ENCODE data around the gene IL17RC.

The IL17RC gene

GRCh38 chr3:9946112-9947024 is 29.5 kb downstream of the IL17RC start:
- DNase-seq (ENCODE audit: low read depth in 2 of 2): peak; percentile 72 to 83

- DNase-seq (ENCODE audit: low read depth in 2 of 2): no peak
Measured at GRCh38 chr3:9947025-9947995, 30.4 kb downstream of the IL17RC start.

DNA sequence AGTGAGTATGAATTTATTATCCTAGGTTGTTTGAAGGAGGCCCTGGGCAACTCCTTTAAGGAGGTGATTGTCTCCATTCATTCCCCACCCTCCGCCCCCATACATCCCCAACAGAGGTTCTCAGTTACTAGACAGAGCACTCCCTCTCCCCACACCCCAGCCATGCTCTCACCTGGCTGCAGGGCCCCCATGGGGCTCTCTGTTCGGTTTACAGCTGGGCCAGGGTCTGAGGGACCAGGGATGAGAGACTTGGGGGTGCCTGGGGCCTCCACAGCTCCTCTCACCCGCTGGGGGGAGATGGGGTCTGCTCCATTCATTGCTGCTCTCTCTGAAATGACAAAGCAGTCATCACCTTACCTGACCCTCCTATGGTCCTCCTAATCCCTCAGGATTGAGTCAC is 31.7 kb downstream of the IL17RC start:
- no peak for DNase-seq (ENCODE audit: low read depth in 2 of 2)

DNA sequence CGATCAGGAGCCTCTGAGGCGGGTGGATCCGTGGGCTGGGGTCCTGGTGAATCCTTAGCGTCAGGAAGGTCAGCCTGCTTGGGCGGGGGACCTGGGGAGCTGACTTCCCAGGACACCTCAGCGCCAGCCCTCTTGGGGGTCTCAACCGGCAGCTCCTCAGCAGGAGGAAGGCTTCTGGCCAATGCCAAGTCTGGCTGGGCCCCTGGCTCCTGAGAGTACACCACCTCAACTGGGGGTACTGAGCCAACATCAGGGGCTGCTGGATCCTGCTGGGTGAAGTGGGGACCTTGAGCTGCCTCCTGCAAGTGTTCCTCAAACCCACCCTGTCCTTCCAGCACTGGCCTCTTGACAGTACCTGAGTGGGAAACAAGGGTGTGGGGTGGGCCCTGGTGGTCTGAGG is 32.2 kb downstream of the IL17RC start:
- no peak for DNase-seq (ENCODE audit: low read depth in 2 of 2)

DNA sequence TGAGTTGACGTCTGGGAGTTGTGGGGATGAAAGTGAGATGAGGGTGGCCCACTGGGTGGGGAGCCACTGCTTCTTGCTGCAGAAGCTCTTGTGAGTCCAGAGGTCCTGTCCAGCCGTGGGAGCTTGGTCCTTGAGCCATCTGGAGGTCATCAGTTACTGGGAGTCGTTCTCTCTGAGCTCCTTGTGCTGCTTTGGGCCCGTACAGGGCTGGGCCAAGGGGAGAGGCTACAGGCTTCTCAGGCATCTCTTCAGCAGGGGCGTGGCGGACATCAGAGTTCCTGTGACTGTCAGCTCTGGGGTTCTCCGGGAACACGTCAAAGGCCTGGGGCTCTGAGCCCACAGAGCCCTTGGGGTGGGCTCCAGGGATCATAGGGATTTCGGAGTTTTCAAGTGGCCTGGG is 32.7 kb downstream of the IL17RC start:
- DNase-seq (ENCODE audit: low read depth in 2 of 2): no peak

DNA sequence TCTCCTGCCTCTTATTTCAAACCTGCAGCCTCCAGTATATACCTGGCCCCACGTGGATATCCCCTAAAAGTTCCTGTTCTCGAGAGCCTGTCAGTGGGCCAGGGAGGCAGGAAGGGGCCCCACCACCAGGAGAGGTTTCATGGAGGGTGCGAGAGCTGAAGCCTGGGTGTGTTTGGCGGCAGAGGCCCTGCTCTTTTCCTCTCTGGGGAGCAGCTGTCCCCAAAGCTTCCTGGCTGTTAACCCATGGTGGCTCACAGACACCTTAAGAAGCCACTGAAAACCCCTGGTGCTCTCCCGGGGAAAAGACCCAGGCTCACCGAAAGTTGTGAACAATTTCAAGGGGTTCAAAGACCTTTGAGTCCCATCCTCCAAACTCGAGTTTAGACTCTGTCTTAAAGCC is 34.2 kb downstream of the IL17RC start:
- DNase-seq (ENCODE audit: low read depth in 2 of 2): no peak

GRCh38 chr3:9951598-9951961 is 34.7 kb downstream of the IL17RC start:
- DNase-seq (ENCODE audit: low read depth in 2 of 2): no peak

DNA sequence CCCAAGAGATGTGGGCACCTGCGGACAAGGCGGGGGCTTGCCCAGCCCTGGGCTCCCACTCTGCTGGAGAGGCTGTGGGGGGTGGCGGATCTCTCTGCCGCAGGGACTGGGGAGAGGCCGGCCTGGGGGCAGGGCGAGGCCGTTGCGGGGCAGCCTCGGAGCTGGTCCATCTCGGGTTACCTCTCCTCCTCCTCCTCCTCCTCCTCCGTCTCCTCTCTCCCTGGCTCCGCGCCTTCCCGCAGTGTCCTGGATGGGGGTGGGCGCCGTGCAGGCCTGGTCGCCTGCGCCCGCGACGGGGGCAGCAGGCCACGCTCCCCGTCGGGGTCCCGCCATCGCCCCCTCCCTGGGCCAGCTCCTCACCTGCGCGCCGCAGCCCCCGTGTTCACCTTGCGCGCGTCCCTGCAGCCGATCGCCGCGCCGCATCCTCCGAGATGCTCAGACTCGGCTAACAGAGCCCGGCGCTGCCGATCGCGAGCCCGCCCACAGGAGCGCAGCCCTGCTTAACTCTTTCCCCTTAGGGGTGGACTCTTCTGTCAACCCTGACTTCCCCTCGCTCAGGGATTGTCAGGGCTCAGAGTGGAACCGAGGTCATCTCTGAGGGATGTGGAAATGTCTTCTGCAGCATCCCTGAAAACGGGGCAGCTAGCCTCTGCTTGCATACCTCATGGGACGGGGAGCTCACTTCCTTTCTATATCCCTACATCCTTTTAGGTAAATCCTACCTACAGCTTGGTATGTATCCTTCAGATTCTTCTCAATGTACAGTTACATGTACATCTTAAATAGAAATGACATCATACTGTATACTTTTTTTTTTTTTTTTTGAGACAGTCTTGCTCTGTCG is 35.3 kb downstream of the IL17RC start, which contains the start of gene PRRT3:
Gene PRRT3 (minus strand): TSS at position 447 of the 844 bp plus-strand sequence. CDS start 2,293 bp downstream, outside the sequence.
- DNase-seq (ENCODE audit: low read depth in 2 of 2): peak in 1 of 2 donors; percentile 56

DNA sequence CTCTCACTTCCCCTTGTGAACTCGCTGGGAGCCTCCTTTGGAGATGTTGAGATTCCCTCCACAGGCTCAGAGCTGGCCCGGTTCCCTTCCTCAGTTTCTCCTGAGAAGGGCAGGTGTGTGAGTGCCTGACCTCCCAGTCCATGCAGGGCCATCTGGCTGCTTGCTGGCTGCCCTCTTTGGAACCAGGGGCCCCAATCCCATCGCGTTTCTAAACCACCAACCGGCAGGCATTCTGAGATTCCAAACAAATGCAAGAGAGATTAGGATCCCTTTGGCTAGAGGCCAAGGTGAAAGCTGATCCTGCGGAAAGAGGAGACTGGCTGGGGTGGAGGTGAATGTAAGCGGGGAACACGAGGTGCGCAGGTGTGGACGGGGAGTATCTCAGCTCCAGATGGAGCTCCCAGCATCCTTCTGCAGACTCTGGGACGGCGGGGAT is 38.2 kb downstream of the IL17RC start:
- no peak for DNase-seq (ENCODE audit: low read depth in 2 of 2)

GRCh38 chr3:9955611-9956352 is 38.9 kb downstream of the IL17RC start:
- no peak for DNase-seq (ENCODE audit: low read depth in 2 of 2)

GRCh38 chr3:9957214-9957613 is 40.3 kb downstream of the IL17RC start:
- no peak for DNase-seq (ENCODE audit: low read depth in 2 of 2)

DNA sequence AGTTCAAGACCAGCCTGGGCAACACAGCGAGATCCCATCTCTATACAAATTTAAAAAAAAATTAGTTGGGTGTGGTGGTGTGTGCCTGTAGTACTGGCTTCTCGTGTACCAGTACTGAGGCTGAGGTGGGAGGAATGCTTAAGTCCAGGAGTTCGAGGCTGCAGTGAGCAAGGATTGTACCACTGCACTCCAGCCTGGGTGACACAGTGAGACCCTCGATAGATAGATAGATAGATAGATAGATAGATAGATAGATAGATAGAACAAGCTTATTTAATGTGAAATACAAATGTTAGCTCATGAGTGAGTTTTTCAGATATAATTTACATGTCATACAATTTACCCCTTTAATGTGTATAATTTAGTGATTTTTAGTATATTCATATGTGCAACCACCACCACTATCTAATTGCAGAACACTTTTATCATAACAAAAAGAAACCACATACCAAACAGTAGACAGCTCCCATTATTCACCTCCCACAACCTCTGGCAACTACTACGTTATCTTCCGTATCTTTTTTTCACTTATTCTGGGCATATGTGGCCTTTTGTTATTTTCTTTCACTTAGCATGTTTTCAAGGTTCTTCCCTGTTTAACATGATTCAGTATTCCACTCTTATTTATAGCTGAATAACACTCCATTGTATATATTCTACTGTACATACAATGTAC is 48.4 kb downstream of the IL17RC start:
- no peak for DNase-seq (ENCODE audit: low read depth in 2 of 2)

- DNase-seq (ENCODE audit: low read depth in 2 of 2): no peak
Measured at GRCh38 chr3:9966841-9967240, 49.9 kb downstream of the IL17RC start.

GRCh38 chr3:9969632-9970019 is 52.7 kb downstream of the IL17RC start:
- DNase-seq (ENCODE audit: low read depth in 2 of 2): no peak

DNA sequence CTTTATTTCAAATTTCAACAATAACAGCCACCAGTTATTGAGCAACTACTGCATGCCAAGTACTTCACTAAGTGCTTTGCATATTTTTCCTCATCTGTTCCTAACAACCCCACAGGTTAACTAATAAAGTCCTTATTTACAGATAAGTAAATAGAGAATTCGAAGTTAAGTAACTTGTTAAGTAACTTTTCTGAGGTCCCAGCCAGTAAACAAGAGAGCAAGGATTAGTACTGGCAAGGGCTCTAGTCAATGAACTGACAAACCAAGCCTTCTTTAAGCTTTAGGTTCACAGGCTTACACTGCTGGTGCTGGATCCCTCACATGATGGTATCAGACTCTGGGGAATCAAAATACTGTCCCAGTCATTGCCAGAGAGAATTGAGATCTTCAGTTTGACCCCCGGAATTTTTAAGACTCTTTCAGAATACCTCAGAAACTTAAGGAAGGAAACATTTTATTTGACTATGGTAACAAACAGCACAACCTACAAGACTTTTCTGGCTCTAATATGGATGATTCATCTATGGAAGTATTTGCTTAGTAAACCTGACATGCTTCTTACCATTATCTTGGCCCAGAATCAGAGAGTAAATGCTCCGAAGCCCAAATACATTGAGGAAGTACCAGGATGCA is 53.2 kb downstream of the IL17RC start:
- no peak for DNase-seq (ENCODE audit: low read depth in 2 of 2)

- peak; percentile 9 to 44 for DNase-seq (ENCODE audit: low read depth in 2 of 2)
Measured at GRCh38 chr3:9976721-9977709, 60.1 kb downstream of the IL17RC start.

- DNase-seq (ENCODE audit: low read depth in 2 of 2): no peak
Measured at GRCh38 chr3:9978710-9979305, 61.9 kb downstream of the IL17RC start.

- DNase-seq (ENCODE audit: low read depth in 2 of 2): no peak
Measured at GRCh38 chr3:9980251-9980650, 63.4 kb downstream of the IL17RC start.
